ENCODE data around the gene LSM4.

The LSM4 gene

GRCh38 chr19:18364826-18365528, 42.1 kb upstream of the LSM4 start (continued):
- TF ChIP-seq, protein P1, sequence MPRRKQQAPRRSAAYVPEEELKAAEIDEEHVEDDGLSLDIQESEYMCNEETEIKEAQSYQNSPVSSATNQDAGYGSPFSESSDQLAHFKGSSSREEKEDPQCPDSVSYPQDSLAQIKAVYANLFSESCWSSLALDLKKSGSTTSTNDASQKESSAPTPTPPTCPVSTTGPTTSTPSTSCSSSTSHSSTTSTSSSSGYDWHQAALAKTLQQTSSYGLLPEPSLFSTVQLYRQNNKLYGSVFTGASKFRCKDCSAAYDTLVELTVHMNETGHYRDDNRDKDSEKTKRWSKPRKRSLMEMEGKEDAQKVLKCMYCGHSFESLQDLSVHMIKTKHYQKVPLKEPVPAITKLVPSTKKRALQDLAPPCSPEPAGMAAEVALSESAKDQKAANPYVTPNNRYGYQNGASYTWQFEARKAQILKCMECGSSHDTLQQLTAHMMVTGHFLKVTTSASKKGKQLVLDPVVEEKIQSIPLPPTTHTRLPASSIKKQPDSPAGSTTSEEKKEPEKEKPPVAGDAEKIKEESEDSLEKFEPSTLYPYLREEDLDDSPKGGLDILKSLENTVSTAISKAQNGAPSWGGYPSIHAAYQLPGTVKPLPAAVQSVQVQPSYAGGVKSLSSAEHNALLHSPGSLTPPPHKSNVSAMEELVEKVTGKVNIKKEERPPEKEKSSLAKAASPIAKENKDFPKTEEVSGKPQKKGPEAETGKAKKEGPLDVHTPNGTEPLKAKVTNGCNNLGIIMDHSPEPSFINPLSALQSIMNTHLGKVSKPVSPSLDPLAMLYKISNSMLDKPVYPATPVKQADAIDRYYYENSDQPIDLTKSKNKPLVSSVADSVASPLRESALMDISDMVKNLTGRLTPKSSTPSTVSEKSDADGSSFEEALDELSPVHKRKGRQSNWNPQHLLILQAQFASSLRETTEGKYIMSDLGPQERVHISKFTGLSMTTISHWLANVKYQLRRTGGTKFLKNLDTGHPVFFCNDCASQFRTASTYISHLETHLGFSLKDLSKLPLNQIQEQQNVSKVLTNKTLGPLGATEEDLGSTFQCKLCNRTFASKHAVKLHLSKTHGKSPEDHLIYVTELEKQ (tag by site-specific recombination; IDR thresholded peaks at IDR 0.05; ENCODE audit: borderline replicate concordance), result peak; percentile 94
- peak; percentile 100 for TF ChIP-seq ZEB2 (tag by site-specific recombination; IDR thresholded peaks at IDR 0.05)
- peak; percentile 74; the same call in 1 of the 2 replicates for TF ChIP-seq KLF16 (tag by site-specific recombination; IDR thresholded peaks at IDR 0.05)
- no peak for TF ChIP-seq ZNF350 (tag by site-specific recombination; IDR thresholded peaks at IDR 0.05)
- TF ChIP-seq SP2 (tag by site-specific recombination; IDR thresholded peaks at IDR 0.05), result peak; percentile 40; the same call in 1 of the 2 replicates
- peak; percentile 84 for TF ChIP-seq ZNF324 (tag by site-specific recombination; IDR thresholded peaks at IDR 0.05)
- peak; percentile 93 for TF ChIP-seq ZBTB17 (tag by site-specific recombination; IDR thresholded peaks at IDR 0.05)
- TF ChIP-seq, protein P2, sequence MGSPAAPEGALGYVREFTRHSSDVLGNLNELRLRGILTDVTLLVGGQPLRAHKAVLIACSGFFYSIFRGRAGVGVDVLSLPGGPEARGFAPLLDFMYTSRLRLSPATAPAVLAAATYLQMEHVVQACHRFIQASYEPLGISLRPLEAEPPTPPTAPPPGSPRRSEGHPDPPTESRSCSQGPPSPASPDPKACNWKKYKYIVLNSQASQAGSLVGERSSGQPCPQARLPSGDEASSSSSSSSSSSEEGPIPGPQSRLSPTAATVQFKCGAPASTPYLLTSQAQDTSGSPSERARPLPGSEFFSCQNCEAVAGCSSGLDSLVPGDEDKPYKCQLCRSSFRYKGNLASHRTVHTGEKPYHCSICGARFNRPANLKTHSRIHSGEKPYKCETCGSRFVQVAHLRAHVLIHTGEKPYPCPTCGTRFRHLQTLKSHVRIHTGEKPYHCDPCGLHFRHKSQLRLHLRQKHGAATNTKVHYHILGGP (tag by site-specific recombination; IDR thresholded peaks at IDR 0.05), result peak; percentile 59; the same call in 1 of the 2 replicates
- no peak for TF ChIP-seq BCL11B (tag by site-specific recombination; IDR thresholded peaks at IDR 0.05; ENCODE audit: low read depth)
- no peak for TF ChIP-seq ZNF362 (tag by site-specific recombination; IDR thresholded peaks at IDR 0.05)
- peak; percentile 70 for TF ChIP-seq ZNF600 (tag by site-specific recombination; IDR thresholded peaks at IDR 0.05)
- TF ChIP-seq ZFP41 (tag by site-specific recombination; IDR thresholded peaks at IDR 0.05; ENCODE audit: borderline replicate concordance), result no peak
- no peak for TF ChIP-seq ZNF837 (tag by site-specific recombination; IDR thresholded peaks at IDR 0.05)
- TF ChIP-seq TCF7L2 (IDR thresholded peaks at IDR 0.05; ENCODE audit: borderline replicate concordance, low read depth, low read length), result peak; percentile 51
- no peak for TF ChIP-seq ZNF555 (tag by site-specific recombination; conservative IDR thresholded peaks at IDR 0.05)
- TF ChIP-seq ZNF391 (tag by site-specific recombination; IDR thresholded peaks at IDR 0.05; ENCODE audit: borderline replicate concordance, low read depth), result peak; percentile 78
- TF ChIP-seq, protein P3, sequence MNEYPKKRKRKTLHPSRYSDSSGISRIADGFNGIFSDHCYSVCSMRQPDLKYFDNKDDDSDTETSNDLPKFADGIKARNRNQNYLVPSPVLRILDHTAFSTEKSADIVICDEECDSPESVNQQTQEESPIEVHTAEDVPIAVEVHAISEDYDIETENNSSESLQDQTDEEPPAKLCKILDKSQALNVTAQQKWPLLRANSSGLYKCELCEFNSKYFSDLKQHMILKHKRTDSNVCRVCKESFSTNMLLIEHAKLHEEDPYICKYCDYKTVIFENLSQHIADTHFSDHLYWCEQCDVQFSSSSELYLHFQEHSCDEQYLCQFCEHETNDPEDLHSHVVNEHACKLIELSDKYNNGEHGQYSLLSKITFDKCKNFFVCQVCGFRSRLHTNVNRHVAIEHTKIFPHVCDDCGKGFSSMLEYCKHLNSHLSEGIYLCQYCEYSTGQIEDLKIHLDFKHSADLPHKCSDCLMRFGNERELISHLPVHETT (tag by site-specific recombination; IDR thresholded peaks at IDR 0.05), result peak; percentile 96
- peak; percentile 95 for TF ChIP-seq SP7 (tag by site-specific recombination; IDR thresholded peaks at IDR 0.05)
- TF ChIP-seq ZFP69B (tag by site-specific recombination; IDR thresholded peaks at IDR 0.05), result peak; percentile 77
- peak; percentile 67 for TF ChIP-seq MZF1 (tag by site-specific recombination; IDR thresholded peaks at IDR 0.05; ENCODE audit: borderline replicate concordance)
- no peak; the same call in 1 of the 2 replicates for TF ChIP-seq REPIN1 (tag by site-specific recombination; IDR thresholded peaks at IDR 0.05; ENCODE audit: low read depth)
- TF ChIP-seq ZBTB8A (tag by site-specific recombination; IDR thresholded peaks at IDR 0.05), result peak; percentile 90
- TF ChIP-seq GFI1B (tag by site-specific recombination; IDR thresholded peaks at IDR 0.05), result peak; percentile 79
- TF ChIP-seq ZFP3 (tag by site-specific recombination; IDR thresholded peaks at IDR 0.05; ENCODE audit: low read depth), result peak; percentile 42; the same call in 1 of the 2 replicates
- peak; percentile 69 for TF ChIP-seq ZBTB48 (tag by site-specific recombination; IDR thresholded peaks at IDR 0.05)
- peak; percentile 98 for TF ChIP-seq GLIS1 (tag by site-specific recombination; IDR thresholded peaks at IDR 0.05)
- TF ChIP-seq ZNF175 (tag by site-specific recombination; IDR thresholded peaks at IDR 0.05), result no peak
- no peak for TF ChIP-seq ZNF626 (tag by site-specific recombination; IDR thresholded peaks at IDR 0.05)
- TF ChIP-seq ZNF132 (tag by site-specific recombination; IDR thresholded peaks at IDR 0.05; ENCODE audit: borderline replicate concordance), result no peak
- TF ChIP-seq ZNF654 (tag by site-specific recombination; IDR thresholded peaks at IDR 0.05; ENCODE audit: low read depth), result no peak
- TF ChIP-seq IKZF3 (tag by site-specific recombination; IDR thresholded peaks at IDR 0.05), result peak; percentile 100
- TF ChIP-seq YY2 (tag by site-specific recombination; IDR thresholded peaks at IDR 0.05), result no peak; the same call in 1 of the 2 replicates
- TF ChIP-seq PBX3 (CRISPR knock-in tag; IDR thresholded peaks at IDR 0.05), result no peak
